Right renal cortex interstitium (tissue), 3 donors: ENCODE data around the gene NRG3. TPM values are rescaled to one million over a fixed set of nuclear protein-coding genes. Genes with fewer than 3 reads are reported as not detected.

Source experiments
- DNase-seq, 3 donors: peaks; one replicate each; pipeline ENCODE4 v3.0.0-alpha.2; 2013; ENCODE audit warnings: low read depth in 3 of 3, low spot score in 2 of 3
- polyA plus RNA-seq, 3 donors: library from polyadenylated mRNA; unstranded; fragments of 120-200 nt; gene quantifications; one replicate each; pipeline ENCODE4 v1.2.1, GENCODE V29; 2013; ENCODE audit not compliant: insufficient read length in 3 of 3

The NRG3 gene
- polyA plus RNA-seq, 3 donors: 12.6 to 15.6 (median 15.0) TPM

GRCh38 chr10:82866424-82867020, 991.5 kb downstream of the NRG3 start:
- no peak for DNase-seq

GRCh38 chr10:82867056-82867455, 992.1 kb downstream of the NRG3 start:
- no peak for DNase-seq

GRCh38 chr10:82874671-82875070, 999.7 kb downstream of the NRG3 start:
- DNase-seq: no peak

GRCh38 chr10:82880776-82881290, 1005.8 kb downstream of the NRG3 start:
- no peak for DNase-seq

- no peak for DNase-seq
These were observed 1007.7 kb downstream of the NRG3 start for GRCh38 chr10:82882722-82883121.

- no peak for DNase-seq
These were observed 1008.6 kb downstream of the NRG3 start for GRCh38 chr10:82883603-82884002.

GRCh38 chr10:82887488-82887887, 1012.5 kb downstream of the NRG3 start:
- no peak for DNase-seq

GRCh38 chr10:82888809-82889455, 1013.9 kb downstream of the NRG3 start:
- DNase-seq: no peak

GRCh38 chr10:82889728-82890127, 1014.7 kb downstream of the NRG3 start:
- DNase-seq: no peak

GRCh38 chr10:82890573-82890972, 1015.6 kb downstream of the NRG3 start:
- DNase-seq: no peak

GRCh38 chr10:82908096-82908495, 1033.1 kb downstream of the NRG3 start:
- DNase-seq: no peak

- DNase-seq: no peak
These were observed 1033.8 kb downstream of the NRG3 start for GRCh38 chr10:82908751-82909150.

- no peak for DNase-seq
These were observed 1035.3 kb downstream of the NRG3 start for GRCh38 chr10:82910301-82910700.

- DNase-seq: no peak
These were observed 1039.7 kb downstream of the NRG3 start for GRCh38 chr10:82914655-82915136.

GRCh38 chr10:82916941-82917340, 1041.9 kb downstream of the NRG3 start:
- no peak for DNase-seq

GRCh38 chr10:82918022-82918421, 1043.0 kb downstream of the NRG3 start:
- DNase-seq: no peak

GRCh38 chr10:82922046-82922445, 1047.1 kb downstream of the NRG3 start:
- DNase-seq: no peak

GRCh38 chr10:82922755-82923154, 1047.8 kb downstream of the NRG3 start:
- no peak for DNase-seq

GRCh38 chr10:82924711-82925110, 1049.7 kb downstream of the NRG3 start:
- no peak for DNase-seq

- no peak for DNase-seq
These were observed 1050.6 kb downstream of the NRG3 start for GRCh38 chr10:82925547-82925946.

GRCh38 chr10:82932451-82932850, 1057.5 kb downstream of the NRG3 start:
- no peak for DNase-seq

GRCh38 chr10:82934429-82934828, 1059.4 kb downstream of the NRG3 start:
- DNase-seq: no peak
